GM12865 (cell line): ENCODE results near the gene SPATS2L.

Experiments
- DNase-seq: peaks from one replicate; pipeline ENCODE4 v3.0.0; 2010; ENCODE audit warnings: low read depth
- H3K4me3 ChIP-seq: 2 replicates; pipeline ENCODE4 v1.5.1; 2011; ENCODE audit warnings: mild to moderate bottlenecking, low read depth, low read length, control low read depth
- CTCF ChIP-seq: IDR thresholded peaks from 2 replicates; pipeline ENCODE4 v1.5.1; 2011; ENCODE audit warnings: low read length, control low read depth, low read depth, inconsistent platforms; ENCODE audit not compliant: insufficient read depth; ENCODE audit errors: missing control alignments

Gene SPATS2L

DNA sequence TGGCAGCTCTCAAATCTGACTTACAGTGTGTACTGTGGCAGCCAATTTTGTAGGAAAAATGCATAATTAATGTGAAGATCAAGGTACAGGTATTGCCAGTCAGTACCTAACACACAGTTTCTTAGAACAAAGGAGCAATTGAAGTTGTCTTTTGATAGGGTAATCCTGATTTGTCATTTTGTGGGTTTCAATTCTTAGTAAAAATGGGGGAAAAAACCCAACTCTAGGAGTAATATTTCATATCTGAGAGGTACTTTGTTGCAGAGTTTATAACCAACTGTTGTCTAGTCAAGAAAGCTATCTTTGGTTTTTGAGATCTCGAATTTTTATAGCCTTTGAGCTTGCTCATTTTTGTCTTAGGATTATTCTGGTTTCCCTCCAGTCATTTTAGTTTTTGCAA, 16.1 kb downstream of the SPATS2L start:
- H3K4me3 ChIP-seq, result no peak overlapping the region
- no peak for TF ChIP-seq CTCF
- DNase-seq, result no peak

DNA sequence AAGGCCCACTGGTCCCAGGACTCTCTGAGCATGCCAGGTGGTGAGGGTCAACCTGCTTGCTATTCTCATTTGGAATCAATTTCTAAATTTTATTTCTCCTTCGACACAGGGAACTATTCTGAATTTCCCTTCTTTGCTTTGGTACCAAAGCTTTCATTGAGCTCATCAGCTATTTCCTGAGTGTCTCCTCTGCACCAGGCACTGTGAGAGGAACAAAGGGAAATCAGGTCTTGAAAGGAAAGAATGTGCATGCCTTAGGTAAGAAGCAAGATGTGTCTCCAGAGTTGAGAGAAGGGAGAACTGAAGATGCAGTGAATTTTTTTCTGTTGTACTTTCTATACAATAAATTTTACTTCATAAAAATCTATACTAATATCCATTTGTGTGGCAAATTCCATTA, 17.9 kb downstream of the SPATS2L start:
- TF ChIP-seq CTCF, result no peak
- H3K4me3 ChIP-seq, result no peak overlapping the region
- DNase-seq, result no peak

DNA sequence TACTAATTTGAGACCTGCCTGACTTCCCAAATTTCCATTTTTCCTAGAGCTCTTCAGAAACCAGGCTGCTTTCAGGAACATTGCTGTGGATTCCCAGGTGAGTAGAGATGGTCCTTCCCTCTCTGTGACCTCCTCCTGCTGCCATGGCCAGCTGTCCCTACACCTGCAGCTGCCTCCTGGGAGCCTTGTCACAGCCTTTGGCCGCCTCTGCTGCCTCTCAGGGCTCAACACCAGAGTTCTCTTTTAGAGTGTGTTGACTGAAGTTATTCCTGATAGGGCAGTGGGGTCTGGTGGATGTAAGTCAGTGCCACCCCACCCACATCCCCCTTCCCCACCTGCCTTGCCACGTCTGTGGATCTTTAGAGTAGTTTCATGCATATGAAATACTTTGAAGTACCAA, 22.9 kb downstream of the SPATS2L start:
- no peak for DNase-seq
- TF ChIP-seq CTCF, result no peak
- no peak overlapping the region for H3K4me3 ChIP-seq

GRCh38 chr2:200329798-200330197, 23.3 kb downstream of the SPATS2L start:
- no peak overlapping the region for H3K4me3 ChIP-seq
- TF ChIP-seq CTCF, result no peak
- no peak for DNase-seq

- no peak for TF ChIP-seq CTCF
- peak; percentile 17 for DNase-seq
- H3K4me3 ChIP-seq, result no peak overlapping the region
These were observed 24.0 kb downstream of the SPATS2L start for GRCh38 chr2:200330351-200331060.

DNA sequence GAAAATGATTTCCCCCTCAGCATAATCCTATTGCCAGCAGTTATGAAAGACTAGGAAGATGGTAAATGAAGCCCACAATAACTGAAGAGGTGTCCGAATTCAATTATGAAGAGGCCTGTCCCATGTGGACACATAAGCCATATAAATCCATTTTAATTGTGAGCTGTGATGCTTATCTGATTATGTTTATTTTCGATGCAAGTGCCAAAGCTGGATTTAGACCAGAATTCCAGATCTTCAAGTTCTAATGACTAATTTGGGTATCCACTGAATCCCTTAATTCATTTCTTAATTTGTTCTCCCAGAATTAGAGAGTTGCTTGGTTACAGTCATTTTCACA, 24.5 kb downstream of the SPATS2L start:
- DNase-seq, result no peak
- no peak for TF ChIP-seq CTCF
- H3K4me3 ChIP-seq, result no peak overlapping the region

DNA sequence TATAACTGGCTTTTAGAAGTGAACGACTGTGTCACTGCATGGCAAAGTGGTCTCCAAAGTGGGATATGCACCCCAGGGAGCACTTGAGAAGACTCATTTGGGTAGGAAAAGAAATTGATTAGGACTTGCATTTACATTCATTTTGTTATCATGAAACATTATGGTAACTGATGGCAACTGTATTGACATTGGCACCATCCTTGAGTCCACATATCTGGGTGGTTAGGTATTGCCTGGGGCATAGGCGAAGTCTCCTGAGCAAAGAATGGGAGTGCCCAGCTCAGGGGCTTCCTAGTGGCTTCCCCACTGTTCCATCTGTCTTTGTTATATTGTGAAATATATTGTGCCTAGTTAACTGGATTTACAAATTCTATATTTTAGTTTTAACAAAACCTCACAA, 29.2 kb downstream of the SPATS2L start:
- DNase-seq, result no peak
- no peak overlapping the region for H3K4me3 ChIP-seq
- TF ChIP-seq CTCF, result no peak
